ENCODE measurements around the gene TSPAN18. TPM values are rescaled to one million over a fixed set of nuclear protein-coding genes. Genes with fewer than 3 reads are reported as not detected.

Gene TSPAN18
- total RNA-seq, 2 experiments from 2014 or later, result 0.52 to 1.2 TPM

DNA sequence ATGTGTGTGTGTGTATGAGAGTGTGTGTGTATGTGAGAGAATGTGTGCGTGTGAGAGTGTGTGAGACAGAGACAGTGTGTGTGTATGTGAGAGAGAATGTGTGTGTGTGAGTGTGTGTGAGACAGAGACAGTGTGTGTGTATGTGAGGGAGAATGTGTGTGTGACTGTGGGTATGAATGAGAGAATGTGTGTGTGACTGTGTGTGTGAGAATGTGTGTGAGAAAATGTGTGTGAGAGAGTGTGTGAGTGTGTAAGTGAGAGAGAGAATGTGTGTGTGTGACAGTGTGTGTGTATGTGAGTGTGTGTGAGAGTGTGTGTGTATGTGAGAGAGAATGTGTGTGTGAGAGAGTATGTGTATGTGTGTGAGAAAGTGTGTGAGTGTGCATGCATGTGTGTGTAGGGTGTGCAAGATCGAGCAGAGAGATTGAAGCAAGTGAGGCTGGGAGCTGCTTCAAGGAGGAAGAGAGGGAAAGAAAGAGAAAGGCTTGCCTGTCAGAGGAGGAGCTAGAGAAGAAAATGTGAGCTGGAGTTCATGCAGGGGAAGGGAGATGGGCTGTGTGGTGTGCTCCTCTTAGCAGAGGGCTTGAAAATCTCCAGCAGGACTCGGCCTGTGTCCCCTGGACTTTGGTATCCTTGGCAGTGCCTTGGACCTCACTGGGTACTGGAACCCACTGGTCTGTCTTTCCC, 251.7 kb downstream of the TSPAN18 start:
- peaks cover 8% of the 10 kb centered on the region for H3K4me1 Mint-ChIP-seq
- H3K27ac Mint-ChIP-seq, result no peak overlapping the region
- H3K27me3 Mint-ChIP-seq, result no peaks in the 10 kb centered on the region

GRCh38 chr11:44978961-44979331, 252.2 kb downstream of the TSPAN18 start:
- Mint-ChIP-seq H3K27me3 (no peaks in the 10 kb centered on the region), H3K36me3 (no peaks in the 10 kb centered on the region), H3K4me1 (peaks cover 8% of the 10 kb centered on the region), H3K9me3 (no peaks in the 10 kb centered on the region), H3K4me3 (no peak overlapping the region), H3K27ac (no peak overlapping the region)
- DNase-seq, result no peak

More for the DNA sequence above, 251.7 kb downstream of the TSPAN18 start:
- DNase-seq, result no peak
- H3K9me3 Mint-ChIP-seq, result no peaks in the 10 kb centered on the region
- no peak overlapping the region for H3K4me3 Mint-ChIP-seq
- no peaks in the 10 kb centered on the region for H3K36me3 Mint-ChIP-seq

DNA sequence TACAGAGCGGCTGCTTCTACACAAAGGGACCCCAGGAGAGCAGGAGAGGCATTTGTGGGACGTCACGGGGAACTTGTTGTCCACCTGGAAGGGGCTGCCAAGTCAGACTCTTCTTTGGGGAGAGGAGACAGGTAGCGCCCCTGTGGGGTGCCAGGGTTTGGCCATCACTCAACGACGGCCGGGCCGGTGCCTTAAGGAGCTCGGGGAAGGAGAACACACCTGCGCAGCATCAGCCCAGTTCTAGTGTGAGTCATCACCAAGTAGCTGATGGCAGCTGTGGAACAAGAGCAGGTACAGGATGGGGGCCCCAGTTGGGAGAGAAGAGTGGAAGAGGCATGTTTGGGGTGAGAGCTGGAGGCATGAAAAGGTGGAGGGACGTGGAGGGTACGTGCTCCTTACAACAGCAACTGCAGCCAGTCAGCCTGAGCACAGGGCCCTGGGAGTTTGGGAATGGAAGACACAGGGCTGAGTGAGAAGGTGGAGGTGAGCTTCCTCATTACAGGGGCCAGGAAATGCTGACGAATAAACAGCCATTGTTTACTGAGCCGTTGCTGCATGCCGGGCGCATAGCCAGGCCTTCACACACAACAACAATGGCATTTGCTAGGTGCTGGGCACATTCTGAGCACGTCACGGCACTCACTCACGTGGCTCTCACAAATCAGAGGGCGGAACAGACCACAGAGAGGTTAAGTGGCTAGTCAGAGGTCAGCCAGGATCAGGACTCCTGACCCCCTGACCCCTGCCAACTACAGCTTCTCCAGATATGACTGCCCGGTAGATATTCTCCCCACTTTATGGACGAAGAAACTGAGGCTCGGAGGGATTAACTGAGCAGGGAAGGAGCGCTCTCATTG, 253.0 kb downstream of the TSPAN18 start:
- Mint-ChIP-seq H3K27me3 (no peaks in the 10 kb centered on the region), H3K36me3 (no peaks in the 10 kb centered on the region), H3K4me1 (peaks cover 8% of the 10 kb centered on the region), H3K4me3 (no peak overlapping the region), H3K9me3 (no peaks in the 10 kb centered on the region), H3K27ac (no peak overlapping the region)
- DNase-seq, result no peak

- DNase-seq, result no peak
- H3K4me3 Mint-ChIP-seq, result no peak overlapping the region
- no peak overlapping the region for H3K27ac Mint-ChIP-seq
- peaks cover 8% of the 10 kb centered on the region for H3K4me1 Mint-ChIP-seq
- H3K36me3 Mint-ChIP-seq, result no peaks in the 10 kb centered on the region
- H3K27me3 Mint-ChIP-seq, result no peaks in the 10 kb centered on the region
- H3K9me3 Mint-ChIP-seq, result no peaks in the 10 kb centered on the region
These were observed 254.0 kb downstream of the TSPAN18 start for GRCh38 chr11:44980533-44981427.

Other genes starting within 250 kb of the TSPAN18 start
- 100 to 1,000 TPM; 339 to 343 TPM for gene CD82, start 161.3 kb upstream of the TSPAN18 start, total RNA-seq
- 10 to 100 TPM; 12.5 to 14.0 TPM for gene TP53I11, start 223.9 kb downstream of the TSPAN18 start, total RNA-seq

All from activated naive CD8-positive, alpha-beta T cell treated with anti-CD3 and anti-CD28 coated beads for 36 hours (primary cell).